K562 (cell line): ENCODE data around the gene ABCC10. TPM values are rescaled to one million over a fixed set of nuclear protein-coding genes. Genes with fewer than 3 reads are reported as not detected.

Experiments used
- ATAC-seq: fragments of 200-7000 bp; cut with Tn5 transposase; 3 replicates; pipeline ENCODE4 v1.9.1; 2020; ENCODE audit warnings: moderate library complexity
- BruUV-seq: library from RNA; stranded (reverse); fragments of 400-500 nt; replicated peaks from 2 replicates; lab custom pipeline; 2021; lab: Mats Ljungman, UMichigan
- CTCF ChIA-PET: fragments of 300-600 bp; formaldehyde crosslinking; extraction: SDS; loops from one replicate; lab custom pipeline; 2021; ENCODE audit warnings: low intra/inter-chr PET ratio; lab: Yijun Ruan, JAX
- POLR2A ChIA-PET: fragments of 300-600, 350-650 bp; sonication (Branson Sonifier 250); formaldehyde crosslinking; extraction: SDS; loops from one replicate; lab custom pipeline; 2021; ENCODE audit warnings: antibody characterized with exemption, inconsistent platforms; lab: Yijun Ruan, JAX
- DNase-seq, 4 experiments: peaks; one replicate each; pipeline versions ENCODE4 v3.0.0 to v3.0.0-alpha.2; 2011 to 2018; ENCODE audit warnings: low spot score in 3 of 4, mixed read lengths in 3 of 4; ENCODE audit errors: extremely low read depth in 1 of 4
- FAIRE-seq: peaks from 2 replicates; lab custom pipeline; 2011; peaks lifted over from hg19 to GRCh38; lab: Jason Lieb, UNC
- H2AFZ ChIP-seq: 2 replicates; pipeline ENCODE4 v1.6.0; 2011; ENCODE audit warnings: low read depth, low read length, control low read depth, inconsistent platforms
- H3K27ac ChIP-seq: fragments of 200-600 bp; 3 replicates; pipeline ENCODE4 v1.8.0; 2011; ENCODE audit warnings: low read depth, mild to moderate bottlenecking, control low read depth, inconsistent platforms, low read length, moderate library complexity, mixed read lengths; ENCODE audit errors: extremely low read depth
- H3K27me3 ChIP-seq, 2 experiments: fragments of 300-600 bp in 1 of 2; 2 replicates in 1 of 2; 3 replicates in 1 of 2; pipeline versions ENCODE4 v1.6.0 to v1.8.0; 2011; ENCODE audit warnings: inconsistent platforms in 2 of 2, low read length in 2 of 2, mild to moderate bottlenecking in 1 of 2, mixed read lengths in 1 of 2, moderate library complexity in 1 of 2; ENCODE audit not compliant: control insufficient read depth in 2 of 2, insufficient read depth in 2 of 2
- H3K36me3 ChIP-seq: fragments of 300-600 bp; 3 replicates; pipeline ENCODE4 v1.8.0; 2011; ENCODE audit warnings: mild to moderate bottlenecking, low read length, inconsistent platforms; ENCODE audit not compliant: control insufficient read depth, insufficient read depth
- H3K4me1 ChIP-seq, 2 experiments: fragments of 200-600 bp in 1 of 2; replicated peaks in 1 of 2; 2 replicates in 1 of 2; 3 replicates in 1 of 2; pipeline versions ENCODE4 v1.5.1 to v1.8.0; 2011; ENCODE audit warnings: inconsistent platforms in 2 of 2, low read length in 2 of 2, mild to moderate bottlenecking in 1 of 2, mixed read lengths in 1 of 2, moderate library complexity in 1 of 2; ENCODE audit not compliant: control insufficient read depth in 2 of 2, insufficient read depth in 2 of 2
- H3K4me2 ChIP-seq: 2 replicates; pipeline ENCODE4 v1.6.1; 2011; ENCODE audit warnings: low read length, control low read depth, inconsistent platforms, mixed read lengths; ENCODE audit not compliant: insufficient read depth
- H3K4me3 ChIP-seq: fragments of 200-600 bp; sonication (generic), shearing (Covaris generic); 2 replicates; pipeline ENCODE4 v1.5.1; 2016; ENCODE audit warnings: control low read depth, inconsistent platforms
- H3K79me2 ChIP-seq: fragments of 200-600 bp; 3 replicates; pipeline ENCODE4 v1.8.0; 2011; ENCODE audit warnings: low read length, inconsistent platforms; ENCODE audit not compliant: control insufficient read depth, insufficient read depth
- H3K9ac ChIP-seq, 2 experiments: 2 replicates each; pipeline versions ENCODE4 v1.6.0 to v1.6.1; 2011; ENCODE audit warnings: low read depth in 2 of 2, low read length in 2 of 2, control low read depth in 1 of 2, inconsistent platforms in 1 of 2, mild to moderate bottlenecking in 1 of 2, mixed read lengths in 1 of 2; ENCODE audit not compliant: insufficient read depth in 1 of 2
- H3K9me1 ChIP-seq: one replicate; pipeline ENCODE4 v1.6.0; 2011; ENCODE audit warnings: inconsistent platforms, mild to moderate bottlenecking, low read length, moderate library complexity; ENCODE audit not compliant: control insufficient read depth, insufficient read depth
- H3K9me3 ChIP-seq: replicated peaks from 2 replicates; pipeline ENCODE4 v1.5.1; 2011; ENCODE audit warnings: low read depth, low read length, inconsistent platforms; ENCODE audit not compliant: control insufficient read depth, insufficient read depth
- H4K20me1 ChIP-seq: replicated peaks from 2 replicates; pipeline ENCODE4 v1.6.1; 2011; ENCODE audit warnings: low read length, inconsistent platforms, mixed read lengths; ENCODE audit not compliant: control insufficient read depth, insufficient read depth
- ARID1B ChIP-seq: fragments of 450-650 bp; IDR thresholded peaks from 2 replicates; pipeline ENCODE4 v1.6.1; 2016; ENCODE audit warnings: antibody characterized with exemption, mild to moderate bottlenecking, inconsistent platforms
- CEBPG ChIP-seq, 3 experiments: fragments of 200-800 bp in 1 of 3; sonication (Bioruptor generic) in 1 of 3; sonication (generic) in 1 of 3; formaldehyde crosslinking in 1 of 3; IDR thresholded peaks in 2 of 3; conservative IDR thresholded peaks in 1 of 3; 2 replicates each; pipeline versions ENCODE4 v1.6.1 to v1.8.0; 2016 to 2022; ENCODE audit warnings: missing compliant biosample characterization in 2 of 3, missing genetic modification characterization in 2 of 3, mild to moderate bottlenecking in 1 of 3, missing genetic modification reagents in 1 of 3
- E2F4 ChIP-seq: sonication (generic); formaldehyde crosslinking; IDR thresholded peaks from 2 replicates; pipeline ENCODE4 v1.8.0; 2022; ENCODE audit warnings: mild to moderate bottlenecking, low read depth, missing genetic modification reagents
- ETV6 ChIP-seq, 3 experiments: fragments of 150-350 bp in 1 of 3; sonication (generic) in 1 of 3; formaldehyde crosslinking in 1 of 3; IDR thresholded peaks; 2 replicates each; pipeline versions ENCODE4 v1.6.1 to v1.8.0; 2014 to 2022; ENCODE audit warnings: borderline replicate concordance in 2 of 3, low read depth in 2 of 3, antibody characterized with exemption in 1 of 3, low read length in 1 of 3, mild to moderate bottlenecking in 1 of 3, missing genetic modification reagents in 1 of 3
- HDAC2 ChIP-seq: fragments of 450-650 bp; IDR thresholded peaks from 2 replicates; pipeline ENCODE4 v1.6.1; 2016; ENCODE audit warnings: mild to moderate bottlenecking
- HLTF ChIP-seq: fragments of 450-650 bp; IDR thresholded peaks from 2 replicates; pipeline ENCODE4 v1.6.1; 2016
- JUN ChIP-seq, 2 experiments: sonication (generic) in 1 of 2; formaldehyde crosslinking in 1 of 2; IDR thresholded peaks; 2 replicates each; pipeline versions ENCODE4 v1.6.1 to v1.8.0; 2012 to 2022; ENCODE audit warnings: borderline replicate concordance in 2 of 2, mild to moderate bottlenecking in 2 of 2, improper control_type of control experiment in 1 of 2, low read depth in 1 of 2, low read length in 1 of 2, missing genetic modification reagents in 1 of 2
- MCM7 ChIP-seq, 2 experiments: fragments of 450-650 bp; IDR thresholded peaks; 2 replicates each; pipeline ENCODE4 v1.6.1; 2016 to 2018
- NCOA1 ChIP-seq: fragments of 450-650 bp; IDR thresholded peaks from 2 replicates; pipeline ENCODE4 v1.6.1; 2016; ENCODE audit warnings: low read depth
- NCOR1 ChIP-seq: fragments of 450-650 bp; IDR thresholded peaks from 2 replicates; pipeline ENCODE4 v1.6.1; 2016; ENCODE audit warnings: mild to moderate bottlenecking, moderate library complexity
- PHF8 ChIP-seq: fragments of 200-600 bp; sonication (generic); IDR thresholded peaks from 2 replicates; pipeline ENCODE4 v1.6.1; 2012; ENCODE audit warnings: mixed run types, mild to moderate bottlenecking, inconsistent platforms, low read length, moderate library complexity, borderline replicate concordance
- RBBP5 ChIP-seq: fragments of 200-600 bp; sonication (generic); IDR thresholded peaks from 2 replicates; pipeline ENCODE4 v1.6.1; 2012; ENCODE audit warnings: borderline replicate concordance, mild to moderate bottlenecking, low read length, control low read depth, inconsistent platforms; ENCODE audit not compliant: insufficient read depth, poor library complexity, severe bottlenecking
- TFAM ChIP-seq: fragments of 250-450 bp; sonication (Bioruptor Pico); conservative IDR thresholded peaks from 2 replicates; pipeline ENCODE4 v1.5.0; 2021; ENCODE audit warnings: mild to moderate bottlenecking, moderate library complexity
- UBTF ChIP-seq, 2 experiments: IDR thresholded peaks; 2 replicates each; pipeline ENCODE4 v1.6.1; 2012; ENCODE audit warnings: improper control_type of control experiment in 2 of 2, low read depth in 2 of 2, low read length in 2 of 2, borderline replicate concordance in 1 of 2
- ZNF551 ChIP-seq: fragments of 250-450 bp; sonication (Bioruptor Pico); IDR thresholded peaks from 2 replicates; pipeline ENCODE4 v1.5.0; 2021; ENCODE audit warnings: mild to moderate bottlenecking, moderate library complexity
- ZNF707 ChIP-seq: fragments of 250-450 bp; sonication (Bioruptor Pico); conservative IDR thresholded peaks from 2 replicates; pipeline ENCODE4 v1.8.0; 2022; ENCODE audit warnings: inconsistent platforms, mild to moderate bottlenecking, moderate library complexity
- WGBS: fragments of 100-300 bp; shearing (Covaris generic); methylation state at CpG from one replicate; pipeline ENCODE4 v1.1.6; 2016; ENCODE audit warnings: low coverage, mixed read lengths; ENCODE audit not compliant: insufficient coverage; ENCODE audit errors: missing lambda C conversion rate; 5-methylcytosine and 5-hydroxymethylcytosine counted together
- in situ Hi-C: fragments of 300-500 bp; cut with MboI; formaldehyde crosslinking; loops from 4 replicates; pipeline ENCODE4 v1.15.0; 2018; ENCODE audit warnings: inconsistent platforms, mixed read lengths
- intact Hi-C: fragments of 100-400 bp; cut with micrococcal nuclease; formaldehyde crosslinking; loops from 2 replicates; pipeline ENCODE4 v1.14.2; 2022
- polyA plus RNA-seq, 8 experiments: library from polyadenylated mRNA; depleted of rRNA in 4 of 8; stranded (reverse) in 5 of 8; unstranded in 3 of 8; fragments of >200 nt; fragmentation: Nextera tagmentation in 2 of 8; fragmentation: Illumina TruSeq in 1 of 8; extraction: Ambion mirVana in 2 of 8; extraction: Trizol in 1 of 8; gene quantifications; 2 replicates each; pipeline versions ENCODE4 v1.2.1 to v1.2.3, GENCODE V29; 2011 to 2014; ENCODE audit warnings: inconsistent platforms in 1 of 8, missing spikeins in 1 of 8
- total RNA-seq, 7 experiments: library from RNA; depleted of rRNA in 6 of 7; stranded (reverse); fragments of >200 nt in 6 of 7; fragmentation: Illumina TruSeq in 2 of 7; extraction: Trizol in 2 of 7; gene quantifications; 2 replicates each; pipeline versions ENCODE4 v1.2.1 to v1.2.3, GENCODE V29; 2011 to 2021; ENCODE audit warnings: low replicate concordance in 1 of 7

The ABCC10 gene
- total and polyA plus RNA-seq, 9 of the 15 experiments (the other 6 are each of a cell fraction or from before 2014, with no cell fraction given): 2.4 to 29.1 (median 13.7) TPM

GRCh38 chr6:43391440-43392031 lies 35.8 kb upstream of the ABCC10 start:
- in situ Hi-C loops (no loop called here), intact Hi-C loops (no loop called here)
- no peak overlapping the region for H3K27ac ChIP-seq
- CTCF ChIA-PET: no interaction called here
- no peaks in the 10 kb centered on the region for H3K36me3 ChIP-seq
- FAIRE-seq: peak; percentile 57
- H3K4me1 ChIP-seq: peaks cover 12 to 28% of the 10 kb centered on the region in 2 experiments
- peak in 3 of 4 experiments; percentile 27 to 69 (median 56) for DNase-seq
- peak overlapping the region in 1 of 2 experiments; percentile 76; a peak in 1 of 4 replicates for H3K9ac ChIP-seq
- no peaks in the 10 kb centered on the region for H3K9me1 ChIP-seq
- peak overlapping the region; percentile 55 for H3K4me2 ChIP-seq
- BruUV-seq: no TSS peak
- H3K27me3 ChIP-seq: peaks cover 2 to 12% of the 10 kb centered on the region in 2 experiments; a peak in 4 of 5 replicates
- H4K20me1 ChIP-seq: no peaks in the 10 kb centered on the region
- peak; percentile 70 for ATAC-seq
- WGBS: 11% methylated on average over 13 of the region's 13 CpGs
- POLR2A ChIA-PET: interaction anchor here (1.0 to 3.0 kb wide), 6 partner anchors 7 to 507 kb away, joined by 3 to 18 read pairs (median 9); no protein-coding TSS in a partner anchor
- H3K79me2 ChIP-seq: no peaks in the 10 kb centered on the region
- no peaks in the 10 kb centered on the region for H3K9me3 ChIP-seq
- peak overlapping the region; percentile 52 for H2AFZ ChIP-seq
- no peak overlapping the region for H3K4me3 ChIP-seq
- TF ChIP-seq HDAC2: peak; percentile 19; the same call in 1 of the 2 replicates
- TF ChIP-seq ZNF551: no peak
- no peak for TF ChIP-seq UBTF (IDR thresholded peaks at IDR 0.05; ENCODE audit: borderline replicate concordance in 1 of 2, low read depth in 2 of 2, low read length in 2 of 2)
- peak; percentile 48; the same call in 1 of the 2 replicates for TF ChIP-seq ARID1B
- TF ChIP-seq CEBPG (CRISPR knock-in tag; IDR thresholded peaks at IDR 0.05): no peak
- no peak for TF ChIP-seq CEBPG (tag; conservative IDR thresholded peaks at IDR 0.05 in 1 of 2, IDR thresholded peaks at IDR 0.05 in 1 of 2)
- peak; percentile 18; the same call in 1 of the 2 replicates for TF ChIP-seq NCOA1
- TF ChIP-seq E2F4: no peak
- TF ChIP-seq JUN (IDR thresholded peaks at IDR 0.05; ENCODE audit: borderline replicate concordance, low read depth, low read length): no peak
- no peak for TF ChIP-seq JUN (CRISPR knock-in tag; IDR thresholded peaks at IDR 0.05; ENCODE audit: borderline replicate concordance)
- TF ChIP-seq ETV6 (IDR thresholded peaks at IDR 0.05; ENCODE audit: borderline replicate concordance in 1 of 2, low read depth in 2 of 2, low read length in 1 of 2): no peak
- no peak for TF ChIP-seq ETV6 (CRISPR knock-in tag; IDR thresholded peaks at IDR 0.05; ENCODE audit: borderline replicate concordance)
- no peak for TF ChIP-seq HLTF
- TF ChIP-seq MCM7 (IDR thresholded peaks at IDR 0.05): no peak
- TF ChIP-seq TFAM (CRISPR knock-in tag): no peak
- TF ChIP-seq ZNF707: no peak
- peak; percentile 70 for TF ChIP-seq NCOR1
- TF ChIP-seq RBBP5: no peak
- TF ChIP-seq PHF8: no peak
